Endothelial cell (in vitro differentiated cells): ENCODE results near the gene ANAPC13. TPM values are rescaled to one million over a fixed set of nuclear protein-coding genes. Genes with fewer than 3 reads are reported as not detected.
A peak's percentile ranks its signal among the peaks of the same experiment; 100 is the strongest.

Source experiments
- DNase-seq: peaks from one replicate; pipeline ENCODE4 v3.0.0; 2021; ENCODE audit warnings: low spot score
- H3K27ac Mint-ChIP-seq: one replicate; pipeline ENCODE4 v1.8.0; 2021; ENCODE audit warnings: mixed read lengths, inconsistent platforms; ENCODE audit not compliant: unreplicated experiment
- H3K27me3 Mint-ChIP-seq: one replicate; pipeline ENCODE4 v1.8.0; 2021; ENCODE audit warnings: mild to moderate bottlenecking, moderate library complexity, mixed read lengths, inconsistent platforms; ENCODE audit not compliant: unreplicated experiment
- H3K36me3 Mint-ChIP-seq: one replicate; pipeline ENCODE4 v1.8.0; 2021; ENCODE audit warnings: mild to moderate bottlenecking, low read depth, mixed read lengths, inconsistent platforms; ENCODE audit not compliant: unreplicated experiment
- H3K4me1 Mint-ChIP-seq: one replicate; pipeline ENCODE4 v1.8.0; 2021; ENCODE audit warnings: mild to moderate bottlenecking, mixed read lengths, inconsistent platforms; ENCODE audit not compliant: unreplicated experiment
- H3K4me3 Mint-ChIP-seq: one replicate; pipeline ENCODE4 v1.8.0; 2021; ENCODE audit warnings: mild to moderate bottlenecking, mixed read lengths, inconsistent platforms; ENCODE audit not compliant: unreplicated experiment
- H3K9me3 Mint-ChIP-seq: one replicate; pipeline ENCODE4 v1.8.0; 2021; ENCODE audit warnings: mixed read lengths, inconsistent platforms; ENCODE audit not compliant: unreplicated experiment
- total RNA-seq: library from RNA; stranded (reverse); fragmentation: NEBNext Ultra II Directional; extraction: Animal tissue kit (Norgen Biotek cat#: 25700); gene quantifications from one replicate; pipeline ENCODE4 v1.2.1, GENCODE V29; 2021; ENCODE audit not compliant: unreplicated experiment
- TF ChIP-seq, protein P1 (sequence below): fragments of 200-600 bp; sonication (generic); IDR thresholded peaks from one replicate; pipeline ENCODE4 v1.5.0; 2021; ENCODE audit warnings: antibody characterized with exemption; ENCODE audit not compliant: unreplicated experiment

ANAPC13 gene
- total RNA-seq, 1 donor from 2014 or later: 59.4 TPM

DNA sequence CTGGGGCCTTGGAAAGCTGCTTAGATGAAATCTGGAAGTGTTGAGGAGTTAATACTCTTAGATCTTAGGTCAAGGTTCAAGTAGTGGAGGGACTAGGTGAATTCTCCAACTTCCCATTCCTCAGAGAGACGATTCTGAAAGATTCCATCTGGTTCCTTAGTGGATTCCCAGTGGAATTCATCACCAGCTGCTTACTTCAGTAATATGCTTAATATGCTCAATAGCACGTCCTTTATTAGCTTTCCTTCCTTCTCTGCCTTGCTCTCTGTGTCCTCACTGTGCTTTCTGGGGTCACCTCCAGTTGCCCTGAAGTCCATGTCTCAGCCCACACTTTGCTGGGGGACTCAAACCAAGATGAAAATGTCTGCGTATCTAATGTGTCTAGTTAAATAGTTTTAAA lies 31.1 kb upstream of the ANAPC13 start:
- no peak overlapping the region for H3K27ac Mint-ChIP-seq
- H3K4me3 Mint-ChIP-seq: peak overlapping the region; percentile 33
- H3K36me3 Mint-ChIP-seq: peaks cover 4% of the 10 kb centered on the region
- H3K4me1 Mint-ChIP-seq: no peaks in the 10 kb centered on the region
- no peaks in the 10 kb centered on the region for H3K27me3 Mint-ChIP-seq
- no peaks in the 10 kb centered on the region for H3K9me3 Mint-ChIP-seq
- no peak for DNase-seq
- TF ChIP-seq, protein P1, sequence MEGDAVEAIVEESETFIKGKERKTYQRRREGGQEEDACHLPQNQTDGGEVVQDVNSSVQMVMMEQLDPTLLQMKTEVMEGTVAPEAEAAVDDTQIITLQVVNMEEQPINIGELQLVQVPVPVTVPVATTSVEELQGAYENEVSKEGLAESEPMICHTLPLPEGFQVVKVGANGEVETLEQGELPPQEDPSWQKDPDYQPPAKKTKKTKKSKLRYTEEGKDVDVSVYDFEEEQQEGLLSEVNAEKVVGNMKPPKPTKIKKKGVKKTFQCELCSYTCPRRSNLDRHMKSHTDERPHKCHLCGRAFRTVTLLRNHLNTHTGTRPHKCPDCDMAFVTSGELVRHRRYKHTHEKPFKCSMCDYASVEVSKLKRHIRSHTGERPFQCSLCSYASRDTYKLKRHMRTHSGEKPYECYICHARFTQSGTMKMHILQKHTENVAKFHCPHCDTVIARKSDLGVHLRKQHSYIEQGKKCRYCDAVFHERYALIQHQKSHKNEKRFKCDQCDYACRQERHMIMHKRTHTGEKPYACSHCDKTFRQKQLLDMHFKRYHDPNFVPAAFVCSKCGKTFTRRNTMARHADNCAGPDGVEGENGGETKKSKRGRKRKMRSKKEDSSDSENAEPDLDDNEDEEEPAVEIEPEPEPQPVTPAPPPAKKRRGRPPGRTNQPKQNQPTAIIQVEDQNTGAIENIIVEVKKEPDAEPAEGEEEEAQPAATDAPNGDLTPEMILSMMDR: no peak

DNA sequence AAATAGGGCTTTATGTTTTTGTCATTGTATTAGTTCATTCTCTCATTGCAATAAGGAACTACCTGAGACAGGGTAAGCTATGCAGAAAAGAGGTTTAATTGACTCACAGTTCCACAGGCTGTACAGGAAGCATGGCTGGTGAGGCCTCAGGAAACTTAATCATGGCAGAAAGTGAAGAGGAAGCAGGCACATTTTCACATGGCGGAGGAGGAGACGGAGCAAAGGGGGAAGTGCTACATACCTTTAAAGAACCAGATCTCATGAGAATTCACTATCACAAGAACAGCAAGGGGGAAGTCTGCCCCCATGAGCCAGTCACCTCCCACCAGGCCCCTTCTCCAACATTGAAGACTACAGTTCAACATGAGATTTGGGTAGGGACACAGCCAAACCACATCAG lies 25.7 kb upstream of the ANAPC13 start:
- TF ChIP-seq, protein P1: no peak
- H3K9me3 Mint-ChIP-seq: no peaks in the 10 kb centered on the region

DNA sequence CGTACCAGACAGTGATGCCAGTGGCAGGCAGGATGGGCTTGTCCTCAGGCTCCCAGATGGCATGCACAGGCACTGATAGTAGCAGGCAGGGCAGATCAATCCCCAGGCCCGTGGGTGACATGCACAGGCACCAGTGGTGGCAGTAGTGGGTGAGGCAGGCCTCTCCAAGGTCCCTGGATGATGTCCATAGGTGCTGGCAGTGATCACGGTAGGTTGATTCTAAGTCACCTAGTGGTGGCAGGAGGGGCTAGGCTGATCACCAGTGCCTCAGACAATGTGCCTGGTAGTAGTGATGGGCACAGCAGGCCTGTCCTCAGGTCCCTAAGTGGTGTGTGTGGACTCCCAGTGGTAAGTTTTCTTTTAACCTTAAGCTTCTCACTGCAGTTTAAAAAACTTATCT lies 19.7 kb upstream of the ANAPC13 start:
- Mint-ChIP-seq H3K4me1 (no peaks in the 10 kb centered on the region), H3K27me3 (no peaks in the 10 kb centered on the region), H3K36me3 (peaks cover 7% of the 10 kb centered on the region), H3K9me3 (no peaks in the 10 kb centered on the region), H3K4me3 (no peak overlapping the region), H3K27ac (no peak overlapping the region)
- TF ChIP-seq, protein P1: no peak
- no peak for DNase-seq

More for the DNA sequence above, 25.7 kb upstream of the ANAPC13 start:
- Mint-ChIP-seq H3K4me3 (peak overlapping the region; percentile 8), H3K27ac (no peak overlapping the region), H3K4me1 (peaks cover 5% of the 10 kb centered on the region), H3K27me3 (no peaks in the 10 kb centered on the region), H3K36me3 (peaks cover 16% of the 10 kb centered on the region)
- no peak for DNase-seq

DNA sequence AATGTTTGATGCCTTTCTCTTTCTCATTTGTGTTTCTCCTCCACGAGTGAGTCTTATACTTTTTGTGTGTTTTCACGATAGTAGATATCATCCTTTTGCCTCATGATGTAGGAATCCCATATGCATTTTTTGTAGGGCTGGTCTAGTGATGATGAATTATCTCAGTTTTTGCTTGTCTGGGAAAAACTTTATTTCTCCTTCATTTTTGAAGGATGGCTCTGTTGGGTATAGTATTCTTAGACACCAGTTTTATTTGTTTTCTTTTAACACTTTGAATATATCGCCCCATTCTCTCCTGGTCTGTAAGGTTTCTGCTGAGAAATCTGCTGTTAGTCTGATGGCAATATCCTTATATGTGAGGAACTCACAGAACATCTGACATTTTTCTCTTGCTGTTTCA lies 18.3 kb upstream of the ANAPC13 start:
- TF ChIP-seq, protein P1: no peak
- Mint-ChIP-seq H3K27ac (no peak overlapping the region), H3K27me3 (no peaks in the 10 kb centered on the region), H3K4me3 (no peak overlapping the region), H3K4me1 (no peaks in the 10 kb centered on the region), H3K9me3 (no peaks in the 10 kb centered on the region), H3K36me3 (peaks cover 4% of the 10 kb centered on the region)
- no peak for DNase-seq

DNA sequence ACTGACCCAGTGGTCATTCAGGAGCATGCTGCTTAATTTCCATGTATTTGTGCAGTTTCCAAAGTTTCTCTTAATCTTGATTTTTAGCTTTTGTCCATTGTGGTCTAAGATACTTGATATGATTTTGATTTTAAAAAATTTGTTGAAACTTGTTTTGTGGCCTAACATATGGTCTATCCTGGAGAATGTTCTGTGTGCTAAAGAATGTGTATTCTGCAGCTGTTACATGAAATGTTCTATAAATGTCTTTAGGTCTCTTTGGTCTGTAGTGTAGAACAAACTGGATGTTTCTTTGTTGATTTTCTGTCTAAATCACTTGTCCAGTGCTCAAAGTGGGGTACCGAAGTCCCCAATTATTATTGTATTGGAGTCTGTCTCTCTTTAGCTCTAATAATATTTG lies 17.5 kb upstream of the ANAPC13 start:
- no peak for DNase-seq
- Mint-ChIP-seq H3K4me1 (no peaks in the 10 kb centered on the region), H3K27ac (no peak overlapping the region), H3K27me3 (no peaks in the 10 kb centered on the region), H3K9me3 (no peaks in the 10 kb centered on the region), H3K36me3 (no peaks in the 10 kb centered on the region), H3K4me3 (no peak overlapping the region)
- TF ChIP-seq, protein P1: no peak
